ENCODE data around the gene UBE2K. TPM values are rescaled to one million over a fixed set of nuclear protein-coding genes. Genes with fewer than 3 reads are reported as not detected.

The UBE2K gene, protein sequence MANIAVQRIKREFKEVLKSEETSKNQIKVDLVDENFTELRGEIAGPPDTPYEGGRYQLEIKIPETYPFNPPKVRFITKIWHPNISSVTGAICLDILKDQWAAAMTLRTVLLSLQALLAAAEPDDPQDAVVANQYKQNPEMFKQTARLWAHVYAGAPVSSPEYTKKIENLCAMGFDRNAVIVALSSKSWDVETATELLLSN
- 58.6 to 85.4 TPM (median 77.1 TPM) in 5 replicates for total RNA-seq (2022; extraction: Qiagen RNA extraction; ENCODE audit: low read depth)

DNA sequence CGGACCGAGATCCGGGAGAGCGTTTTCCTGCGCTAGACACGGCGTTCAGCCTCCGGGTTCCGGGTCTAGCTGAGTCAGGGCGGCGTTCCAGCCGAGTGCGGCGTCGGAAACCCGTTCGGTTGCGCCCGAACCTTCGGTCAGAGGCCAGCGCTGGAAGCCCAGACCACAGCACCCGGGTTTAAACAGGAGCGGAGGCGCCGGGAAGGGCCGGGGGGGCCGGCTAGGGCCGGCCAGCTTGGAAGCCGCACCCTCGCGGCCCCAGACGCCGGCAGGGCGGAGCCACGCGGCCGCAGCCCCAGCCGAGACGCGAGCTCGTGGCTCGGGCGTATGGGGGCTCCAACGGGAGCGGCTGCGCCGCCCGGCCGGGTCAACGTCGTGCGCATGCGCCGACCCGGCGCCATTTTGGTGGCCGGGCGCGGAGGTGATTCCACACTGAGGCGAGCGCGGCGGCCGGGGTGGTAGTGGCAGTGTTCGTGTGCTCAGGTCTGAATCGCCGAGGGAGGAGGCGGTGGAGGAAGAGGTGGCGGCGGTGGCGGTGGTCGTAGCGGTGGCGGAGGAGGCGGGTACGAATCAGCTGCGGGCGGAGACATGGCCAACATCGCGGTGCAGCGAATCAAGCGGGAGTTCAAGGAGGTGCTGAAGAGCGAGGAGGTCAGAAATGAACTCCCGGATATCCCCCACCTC lies at the start of gene UBE2K:
UBE2K (plus strand) TSS at position 397 of the 684 bp plus-strand sequence; CDS start at position 589, 192 bp downstream.

Other genes with a start within 250 kb of the UBE2K start
- gene RPL9, start 239.2 kb upstream of the UBE2K start, total RNA-seq (2022; extraction: Qiagen RNA extraction; ENCODE audit: low read depth), result 865 to 1,711 TPM (median 913 TPM) in 5 replicates
- 10.5 to 13.3 TPM (median 11.2 TPM) in 5 replicates for gene LIAS, start 239.1 kb upstream of the UBE2K start, total RNA-seq (2022; extraction: Qiagen RNA extraction; ENCODE audit: low read depth)
- 274 to 474 TPM (median 292 TPM) in 5 replicates for gene UGDH, start 170.7 kb upstream of the UBE2K start, total RNA-seq (2022; extraction: Qiagen RNA extraction; ENCODE audit: low read depth)
- gene SMIM14, start 59.3 kb upstream of the UBE2K start, total RNA-seq (2022; extraction: Qiagen RNA extraction; ENCODE audit: low read depth), result 16.0 to 19.8 TPM (median 17.4 TPM) in 5 replicates